ENCODE results near the gene XPO1.
"Not testable (repeated sequence)": the region's sequence is repeated elsewhere in the genome, so short reads cannot be mapped to it uniquely, and the experiment has no call there.

Gene XPO1

DNA sequence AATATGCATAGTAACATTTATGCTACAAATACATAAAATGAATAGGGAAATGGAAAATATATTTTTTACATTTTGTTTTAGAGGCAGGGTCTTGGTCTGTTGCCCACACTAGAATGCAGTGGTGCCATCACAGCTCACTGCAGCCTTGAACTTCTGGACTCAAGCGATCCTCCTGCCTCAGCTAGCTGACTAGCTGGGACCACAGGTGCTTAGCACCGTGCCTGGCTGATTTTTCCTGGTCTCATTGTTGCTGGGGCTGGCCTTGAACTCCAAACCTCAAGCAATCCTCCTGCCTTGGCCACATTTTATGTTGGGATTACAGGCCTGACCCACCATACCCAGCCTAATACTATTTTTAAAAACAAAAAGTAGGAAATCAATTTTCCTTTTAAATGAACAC lies 33.2 kb downstream of the XPO1 start:
- TF ChIP-seq, protein P1, sequence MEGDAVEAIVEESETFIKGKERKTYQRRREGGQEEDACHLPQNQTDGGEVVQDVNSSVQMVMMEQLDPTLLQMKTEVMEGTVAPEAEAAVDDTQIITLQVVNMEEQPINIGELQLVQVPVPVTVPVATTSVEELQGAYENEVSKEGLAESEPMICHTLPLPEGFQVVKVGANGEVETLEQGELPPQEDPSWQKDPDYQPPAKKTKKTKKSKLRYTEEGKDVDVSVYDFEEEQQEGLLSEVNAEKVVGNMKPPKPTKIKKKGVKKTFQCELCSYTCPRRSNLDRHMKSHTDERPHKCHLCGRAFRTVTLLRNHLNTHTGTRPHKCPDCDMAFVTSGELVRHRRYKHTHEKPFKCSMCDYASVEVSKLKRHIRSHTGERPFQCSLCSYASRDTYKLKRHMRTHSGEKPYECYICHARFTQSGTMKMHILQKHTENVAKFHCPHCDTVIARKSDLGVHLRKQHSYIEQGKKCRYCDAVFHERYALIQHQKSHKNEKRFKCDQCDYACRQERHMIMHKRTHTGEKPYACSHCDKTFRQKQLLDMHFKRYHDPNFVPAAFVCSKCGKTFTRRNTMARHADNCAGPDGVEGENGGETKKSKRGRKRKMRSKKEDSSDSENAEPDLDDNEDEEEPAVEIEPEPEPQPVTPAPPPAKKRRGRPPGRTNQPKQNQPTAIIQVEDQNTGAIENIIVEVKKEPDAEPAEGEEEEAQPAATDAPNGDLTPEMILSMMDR (IDR thresholded peaks at IDR 0.05; ENCODE audit: control insufficient read depth, extremely low read depth, insufficient read depth), result no peak
- no peak overlapping the region for H3K4me3 ChIP-seq (ENCODE audit: low read depth, low read length)
- no peak for DNase-seq (ENCODE audit: low read depth)

DNA sequence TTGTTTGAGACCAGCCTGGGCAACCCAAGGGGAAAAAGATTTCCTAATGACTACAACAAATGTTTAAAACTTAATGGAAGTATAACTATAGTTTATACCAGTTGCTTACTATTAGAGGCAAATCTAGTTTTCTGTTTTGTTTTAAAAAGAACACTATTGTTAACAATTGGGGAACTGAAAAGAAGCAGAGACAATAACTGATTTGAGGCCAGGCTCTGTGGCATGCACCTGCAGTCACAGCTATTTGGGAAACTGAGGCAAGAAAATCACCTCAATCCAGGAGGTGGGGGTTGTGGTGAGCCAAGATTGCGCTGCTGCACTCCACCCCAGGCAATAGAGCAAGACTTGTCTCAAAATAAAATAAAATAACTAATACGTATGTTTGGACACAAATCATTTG lies 39.1 kb downstream of the XPO1 start:
- no peak overlapping the region for H3K4me3 ChIP-seq (ENCODE audit: low read depth, low read length)
- DNase-seq (ENCODE audit: low read depth), result no peak
- TF ChIP-seq, protein P1 (IDR thresholded peaks at IDR 0.05; ENCODE audit: control insufficient read depth, extremely low read depth, insufficient read depth), result no peak

- DNase-seq (ENCODE audit: low read depth), result no peak
- no peak overlapping the region for H3K4me3 ChIP-seq (ENCODE audit: low read depth, low read length)
- TF ChIP-seq, protein P1 (IDR thresholded peaks at IDR 0.05; ENCODE audit: control insufficient read depth, extremely low read depth, insufficient read depth), result no peak
Observed at GRCh38 chr2:61493523-61493942, 44.6 kb downstream of the XPO1 start.

DNA sequence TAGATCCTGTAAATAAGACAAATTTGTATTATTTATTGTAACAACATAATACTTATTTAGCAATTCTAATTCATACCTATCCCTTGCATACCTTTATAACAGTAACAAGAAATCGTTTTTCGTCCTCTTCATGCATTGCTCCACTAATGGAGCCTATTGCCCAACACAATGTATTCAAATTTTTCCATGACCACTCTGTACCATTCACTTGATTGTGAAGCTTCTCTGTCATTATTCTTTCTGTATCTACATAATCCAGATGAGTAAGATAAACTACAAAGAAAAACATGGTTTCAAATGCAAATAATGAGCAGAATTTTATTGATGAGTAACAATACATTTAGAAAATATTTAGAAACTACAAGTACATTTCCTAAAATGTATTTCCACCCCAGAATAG lies 45.7 kb downstream of the XPO1 start:
- TF ChIP-seq, protein P1 (IDR thresholded peaks at IDR 0.05; ENCODE audit: control insufficient read depth, extremely low read depth, insufficient read depth), result no peak
- no peak overlapping the region for H3K4me3 ChIP-seq (ENCODE audit: low read depth, low read length)
- no peak for DNase-seq (ENCODE audit: low read depth)

GRCh38 chr2:61485281-61485680 lies 52.9 kb downstream of the XPO1 start:
- DNase-seq (ENCODE audit: low read depth), result no peak
- no peak overlapping the region for H3K4me3 ChIP-seq (ENCODE audit: low read depth, low read length)
- TF ChIP-seq, protein P1 (IDR thresholded peaks at IDR 0.05; ENCODE audit: control insufficient read depth, extremely low read depth, insufficient read depth), result no peak

DNA sequence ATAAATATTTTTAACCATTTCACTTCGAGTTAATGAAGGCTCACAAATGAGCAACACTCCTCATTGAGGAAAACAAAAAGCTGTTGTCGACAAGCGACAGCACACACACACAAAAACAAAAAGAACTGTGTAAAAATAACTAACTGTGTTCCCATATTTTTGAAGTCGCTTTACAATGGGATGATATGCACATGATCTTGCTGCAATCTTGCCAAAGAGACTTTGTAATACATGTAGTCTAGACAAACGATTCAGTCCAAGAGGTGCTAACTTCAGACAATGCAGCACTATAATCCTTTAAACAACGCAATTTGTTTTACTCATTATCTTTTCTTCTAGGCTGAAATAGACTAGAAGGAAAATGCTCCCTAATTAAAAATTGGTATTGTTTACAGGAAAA lies 60.1 kb downstream of the XPO1 start:
- DNase-seq (ENCODE audit: low read depth), result no peak
- no peak overlapping the region for H3K4me3 ChIP-seq (ENCODE audit: low read depth, low read length)
- TF ChIP-seq, protein P1 (IDR thresholded peaks at IDR 0.05; ENCODE audit: control insufficient read depth, extremely low read depth, insufficient read depth), result no peak

GRCh38 chr2:61476929-61477589 lies 61.1 kb downstream of the XPO1 start:
- not testable (repeated sequence) for DNase-seq (ENCODE audit: low read depth); H3K4me3 ChIP-seq (ENCODE audit: low read depth, low read length)
